Ovary (tissue), 9 donors: ENCODE data around the gene PRTG. TPM values are rescaled to one million over a fixed set of nuclear protein-coding genes. Genes with fewer than 3 reads are reported as not detected.

Experiments used
- DNase-seq, 5 donors: peaks; one replicate each; pipeline ENCODE4 v3.0.0-alpha.2; 2019 to 2020
- H3K27ac ChIP-seq, 2 donors: fragments of 200-600 bp; one replicate each; pipeline versions ENCODE4 v1.5.1 to v1.8.0; 2019 to 2022
- H3K27me3 ChIP-seq: fragments of 200-600 bp; one replicate; pipeline ENCODE4 v1.8.0; 2022
- H3K36me3 ChIP-seq: fragments of 200-600 bp; sonication (generic); one replicate; pipeline ENCODE4 v1.5.1; 2019
- H3K4me1 ChIP-seq: one replicate; pipeline ENCODE4 v1.8.1; 2013; ENCODE audit warnings: mild to moderate bottlenecking, moderate library complexity; ENCODE audit not compliant: insufficient read depth
- H3K4me3 ChIP-seq: fragments of 200-600 bp; sonication (generic); one replicate; pipeline ENCODE4 v1.5.1; 2017
- H3K9me3 ChIP-seq, 2 donors: fragments of 200-600 bp in 1 of 2; sonication (generic) in 1 of 2; one replicate each; pipeline versions ENCODE4 v1.5.1 to v1.8.1; 2013 to 2019; ENCODE audit warnings: mild to moderate bottlenecking in 1 of 2, moderate library complexity in 1 of 2
- EP300 ChIP-seq: sonication (generic); formaldehyde crosslinking; IDR thresholded peaks from one replicate; pipeline ENCODE4 v1.6.1; 2017; ENCODE audit warnings: antibody characterized with exemption
- POLR2A ChIP-seq: fragments of 450-650 bp; IDR thresholded peaks from one replicate; pipeline ENCODE4 v1.6.1; 2017; ENCODE audit warnings: antibody characterized with exemption, mild to moderate bottlenecking, moderate library complexity
- WGBS, 3 donors: extraction: QIAGEN DNeasy Blood & Tissue Kit in 1 of 3; methylation state at CpG; one replicate each; pipeline versions ENCODE4 v1.1.5 to v1.1.7; 2013 to 2017; 5-methylcytosine and 5-hydroxymethylcytosine counted together
- intact Hi-C, 4 donors: fragments of 100-400 bp; cut with DNase I; formaldehyde crosslinking; loops; one replicate each; pipeline versions ENCODE4 v1.11.0 to v1.15.1; 2022 to 2023
- polyA plus RNA-seq, 2 donors: library from polyadenylated mRNA; stranded (reverse); fragments of 200-250 nt in 1 of 2; fragments of 350-450 nt in 1 of 2; fragmentation: Illumina TruSeq in 1 of 2; extraction: RNeasy Lipid Tissue Mini Kit (QIAGEN cat#74804) in 1 of 2; gene quantifications; one replicate each; pipeline ENCODE4 v1.2.3, GENCODE V29; 2013 to 2014
- total RNA-seq, 7 donors: library from RNA; depleted of rRNA in 2 of 7; stranded (reverse); fragments of >200 nt in 2 of 7; fragmentation: NEBNext Ultra II Directional in 3 of 7; extraction: Animal tissue kit (Norgen Biotek cat#: 25700) in 3 of 7; gene quantifications; one replicate each; pipeline versions ENCODE4 v1.1.0 to v1.2.4, GENCODE V29; 2016 to 2023
- TF ChIP-seq, protein P1 (sequence below), 3 donors: fragments of 450-650 bp in 2 of 3; fragments of 200-600 bp in 1 of 3; IDR thresholded peaks; one replicate each; pipeline versions ENCODE4 v1.5.1 to v1.8.0; 2016 to 2022; ENCODE audit warnings: antibody characterized with exemption in 3 of 3, mild to moderate bottlenecking in 1 of 3
- donor health status: DM: no; HTN: no; CAD: no; lungs with moderate emphysema.
- donor health status: DM: no; HTN: no; CAD: no.
- donor health status: Bipolar disorder and iron deficiency.
- donor health status: DM: yes; HTN: yes; CAD: no.
- donor health status: DM: no; HTN: no; CAD: no.
- donor health status: DM: yes; HTN: yes; CAD: no.

The PRTG gene
- total and polyA plus RNA-seq, 9 donors: 1.2 to 9.4 (median 6.1) TPM

DNA sequence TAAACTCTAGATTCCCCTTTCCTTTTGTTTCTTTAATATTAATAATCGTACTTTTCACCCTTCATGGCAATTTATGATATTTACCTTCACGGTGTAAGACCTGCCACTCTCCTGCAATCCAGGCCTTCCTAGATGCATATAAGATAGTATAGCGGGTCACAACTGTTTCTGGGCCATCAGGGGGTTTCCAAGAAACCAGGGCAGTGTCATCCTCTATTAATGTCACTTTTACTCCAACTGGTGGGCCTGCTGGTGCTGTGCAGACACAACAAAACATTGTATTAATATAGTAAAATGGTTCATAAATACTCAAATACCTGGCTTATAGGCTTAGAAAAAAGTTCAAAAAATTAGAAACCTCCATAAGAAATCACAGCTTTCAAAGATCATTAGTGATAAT is 105.9 kb downstream of the PRTG start:
- TF ChIP-seq EP300 (no peak), POLR2A (no peak)
- TF ChIP-seq, protein P1, sequence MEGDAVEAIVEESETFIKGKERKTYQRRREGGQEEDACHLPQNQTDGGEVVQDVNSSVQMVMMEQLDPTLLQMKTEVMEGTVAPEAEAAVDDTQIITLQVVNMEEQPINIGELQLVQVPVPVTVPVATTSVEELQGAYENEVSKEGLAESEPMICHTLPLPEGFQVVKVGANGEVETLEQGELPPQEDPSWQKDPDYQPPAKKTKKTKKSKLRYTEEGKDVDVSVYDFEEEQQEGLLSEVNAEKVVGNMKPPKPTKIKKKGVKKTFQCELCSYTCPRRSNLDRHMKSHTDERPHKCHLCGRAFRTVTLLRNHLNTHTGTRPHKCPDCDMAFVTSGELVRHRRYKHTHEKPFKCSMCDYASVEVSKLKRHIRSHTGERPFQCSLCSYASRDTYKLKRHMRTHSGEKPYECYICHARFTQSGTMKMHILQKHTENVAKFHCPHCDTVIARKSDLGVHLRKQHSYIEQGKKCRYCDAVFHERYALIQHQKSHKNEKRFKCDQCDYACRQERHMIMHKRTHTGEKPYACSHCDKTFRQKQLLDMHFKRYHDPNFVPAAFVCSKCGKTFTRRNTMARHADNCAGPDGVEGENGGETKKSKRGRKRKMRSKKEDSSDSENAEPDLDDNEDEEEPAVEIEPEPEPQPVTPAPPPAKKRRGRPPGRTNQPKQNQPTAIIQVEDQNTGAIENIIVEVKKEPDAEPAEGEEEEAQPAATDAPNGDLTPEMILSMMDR (IDR thresholded peaks at IDR 0.05): no peak
- no peak overlapping the region for H3K4me3 ChIP-seq
- no peak for DNase-seq
- H3K27me3 ChIP-seq: no peaks in the 10 kb centered on the region
- WGBS, 3 donors: 94 to 95% (median 94%) methylated on average over 3 of the region's 3 CpGs
- no peaks in the 10 kb centered on the region for H3K36me3 ChIP-seq
- H3K27ac ChIP-seq: no peak overlapping the region
- no peaks in the 10 kb centered on the region for H3K9me3 ChIP-seq
- H3K4me1 ChIP-seq: no peaks in the 10 kb centered on the region
- intact Hi-C loops: no loop called here

DNA sequence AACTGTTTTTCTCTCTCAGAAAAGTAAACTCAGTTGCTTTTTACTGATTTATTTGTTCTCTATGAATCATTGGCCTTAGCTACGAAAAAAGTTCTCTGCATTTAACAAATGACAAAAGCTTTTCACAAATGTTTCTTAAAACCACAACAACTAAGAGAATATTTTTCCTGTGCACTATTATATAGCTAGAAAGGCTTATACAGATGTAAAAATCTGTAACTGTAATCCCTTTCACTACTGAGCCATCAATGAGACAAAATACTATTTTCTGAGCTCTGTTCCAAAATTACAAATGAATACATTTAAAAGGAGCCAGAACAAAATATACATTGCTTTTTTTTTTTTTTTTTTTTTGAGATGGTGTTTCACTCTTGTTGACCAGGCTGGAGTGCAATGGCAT is 109.2 kb downstream of the PRTG start:
- Histone ChIP-seq H3K36me3 (no peaks in the 10 kb centered on the region), H3K4me1 (no peaks in the 10 kb centered on the region), H3K4me3 (no peak overlapping the region), H3K27me3 (no peaks in the 10 kb centered on the region), H3K27ac (no peak overlapping the region), H3K9me3 (no peaks in the 10 kb centered on the region)
- 89 to 92% (median 89%) methylated on average over 1 of the region's 1 CpG for WGBS, 3 donors
- no peak for DNase-seq
- intact Hi-C loops: no loop called here
- TF ChIP-seq EP300 (no peak), POLR2A (no peak)
- TF ChIP-seq, protein P1 (IDR thresholded peaks at IDR 0.05): no peak

DNA sequence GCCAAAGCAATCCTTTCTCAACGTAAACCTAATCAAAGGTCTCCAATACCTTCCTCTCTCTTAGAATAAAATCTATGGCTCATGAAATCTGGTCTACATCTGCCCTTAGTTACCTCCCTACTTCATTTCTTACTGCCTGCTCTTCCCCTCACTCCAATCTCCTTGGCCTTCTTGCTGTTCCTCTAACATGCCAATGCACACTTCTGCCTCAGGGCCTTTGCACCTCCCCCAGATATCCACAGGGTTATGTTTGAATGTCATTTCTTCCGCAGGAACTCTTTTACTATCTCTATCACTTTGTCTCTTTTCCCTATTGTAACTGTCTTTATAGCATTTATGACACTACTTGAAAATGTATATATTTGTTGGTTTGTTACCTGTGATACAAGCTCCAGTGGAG is 110.5 kb downstream of the PRTG start:
- 93 to 96% (median 95%) methylated on average over 2 of the region's 2 CpGs for WGBS, 3 donors
- Histone ChIP-seq H3K27me3 (no peaks in the 10 kb centered on the region), H3K9me3 (no peaks in the 10 kb centered on the region), H3K4me3 (no peak overlapping the region), H3K27ac (no peak overlapping the region), H3K4me1 (no peaks in the 10 kb centered on the region), H3K36me3 (no peaks in the 10 kb centered on the region)
- intact Hi-C loops: no loop called here
- TF ChIP-seq EP300 (no peak), POLR2A (no peak)
- TF ChIP-seq, protein P1 (IDR thresholded peaks at IDR 0.05): no peak
- DNase-seq: no peak

DNA sequence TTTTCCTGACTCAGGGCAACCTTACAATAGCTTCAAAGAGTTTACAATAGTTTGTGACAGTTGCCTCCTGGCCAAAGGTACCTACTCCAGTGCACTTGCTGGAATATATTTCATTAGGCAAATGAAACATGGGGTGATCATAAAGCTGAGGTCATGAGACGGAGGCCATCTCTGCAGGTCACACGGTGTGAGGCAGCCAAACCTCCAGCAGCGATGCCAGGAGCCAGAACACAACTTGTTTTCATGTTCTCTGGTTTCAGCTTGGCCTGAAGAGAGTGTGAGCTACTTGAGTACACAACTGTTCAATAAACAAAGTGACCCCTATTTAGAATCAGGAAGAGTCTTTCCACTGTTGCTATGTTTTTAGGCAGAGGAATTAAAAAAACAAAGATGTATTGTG is 112.1 kb downstream of the PRTG start:
- intact Hi-C loops: no loop called here
- no peak for DNase-seq
- H3K27ac ChIP-seq: no peak overlapping the region
- no peaks in the 10 kb centered on the region for H3K9me3 ChIP-seq
- TF ChIP-seq, protein P1 (IDR thresholded peaks at IDR 0.05): no peak
- TF ChIP-seq POLR2A: no peak
- no peak overlapping the region for H3K4me3 ChIP-seq
- no peaks in the 10 kb centered on the region for H3K27me3 ChIP-seq
- no peaks in the 10 kb centered on the region for H3K4me1 ChIP-seq
- H3K36me3 ChIP-seq: no peaks in the 10 kb centered on the region
- 61 to 76% (median 72%) methylated on average over 3 of the region's 3 CpGs for WGBS, 3 donors

DNA sequence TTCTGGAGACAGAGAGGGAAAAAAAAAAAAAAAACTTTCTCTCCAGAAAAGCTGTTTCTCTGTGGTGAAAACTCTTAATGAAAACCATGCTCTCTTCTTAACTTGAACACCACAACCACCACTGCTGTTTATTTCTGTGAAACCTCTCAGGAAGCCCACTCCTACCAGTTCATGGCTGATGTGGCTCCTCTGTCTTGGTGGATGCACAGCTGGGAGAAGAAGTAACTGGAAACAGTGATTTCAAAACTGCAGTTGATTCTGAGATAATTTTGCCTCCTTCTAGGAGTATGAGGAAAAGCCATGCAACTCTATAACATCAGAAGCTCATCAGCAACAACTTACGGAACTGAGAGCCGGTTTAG is 114.6 kb downstream of the PRTG start:
- no peak overlapping the region for H3K4me3 ChIP-seq
- no peaks in the 10 kb centered on the region for H3K36me3 ChIP-seq
- WGBS, 3 donors: 91 to 95% (median 95%) methylated on average over 2 of the region's 2 CpGs
- TF ChIP-seq POLR2A (no peak), EP300 (no peak)
- TF ChIP-seq, protein P1 (IDR thresholded peaks at IDR 0.05): no peak
- no peaks in the 10 kb centered on the region for H3K4me1 ChIP-seq
- H3K9me3 ChIP-seq: no peaks in the 10 kb centered on the region
- H3K27me3 ChIP-seq: no peaks in the 10 kb centered on the region
- intact Hi-C loops: no loop called here
- no peak overlapping the region for H3K27ac ChIP-seq
- no peak for DNase-seq
